Measurements from ENCODE around the gene GRAP2.

GRAP2 gene

DNA sequence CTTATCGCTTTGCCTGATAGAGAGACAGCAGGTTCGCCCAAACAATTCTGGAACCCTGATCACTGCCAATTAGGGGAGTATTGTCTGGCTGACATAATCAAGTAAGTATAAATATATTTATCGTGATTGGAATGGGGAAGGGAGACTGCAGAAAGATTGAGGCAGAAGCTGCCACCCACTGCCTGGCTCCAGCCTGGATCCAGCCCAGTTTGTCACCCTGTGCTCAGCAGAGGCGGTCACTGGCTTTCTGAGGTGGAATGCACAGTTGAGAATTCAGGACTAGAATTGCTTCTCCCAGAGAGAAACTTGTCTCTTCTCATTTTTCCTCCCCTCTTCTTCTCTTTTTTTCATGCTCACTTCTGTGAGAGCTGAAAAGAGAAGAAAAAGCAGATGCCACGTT is 25.9 kb downstream of the GRAP2 start:
- no peak overlapping the region for H3K9ac ChIP-seq (ENCODE audit: low read depth, low read length)
- WGBS = 88% methylated on average over 5 of the region's 5 CpGs
- H3K9me3 ChIP-seq (ENCODE audit: insufficient read depth, low read depth, low read length) = no peaks in the 10 kb centered on the region
- no peaks in the 10 kb centered on the region for H3K36me3 ChIP-seq (ENCODE audit: insufficient read depth, low read length)
- H3K4me3 ChIP-seq (ENCODE audit: low read length) = no peak overlapping the region
- no peak overlapping the region for H3K27ac ChIP-seq (ENCODE audit: low read depth, low read length)
- no peaks in the 10 kb centered on the region for H3K27me3 ChIP-seq (ENCODE audit: insufficient read depth, low read length)
- no peaks in the 10 kb centered on the region for H3K4me1 ChIP-seq (ENCODE audit: insufficient read depth, low read length)

DNA sequence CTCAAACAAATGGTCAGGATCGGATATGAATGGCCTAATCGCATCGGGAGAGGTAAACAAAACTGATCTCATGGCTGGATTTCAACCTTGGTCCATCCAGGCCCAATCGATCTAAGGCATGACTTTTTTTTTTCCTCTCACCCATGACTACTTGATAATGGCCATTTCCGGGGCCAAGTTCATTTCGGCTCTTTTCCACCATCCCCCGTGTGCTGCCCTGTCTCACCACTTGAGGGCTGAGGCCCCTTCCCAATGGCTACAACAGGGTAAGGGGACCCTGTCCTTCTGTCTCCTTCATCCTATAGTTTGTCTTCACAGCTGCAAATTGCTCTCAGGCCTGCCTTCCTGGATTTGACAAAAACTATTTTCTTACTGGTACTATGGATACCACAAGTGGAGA is 26.7 kb downstream of the GRAP2 start:
- no peaks in the 10 kb centered on the region for H3K27me3 ChIP-seq (ENCODE audit: insufficient read depth, low read length)

DNA sequence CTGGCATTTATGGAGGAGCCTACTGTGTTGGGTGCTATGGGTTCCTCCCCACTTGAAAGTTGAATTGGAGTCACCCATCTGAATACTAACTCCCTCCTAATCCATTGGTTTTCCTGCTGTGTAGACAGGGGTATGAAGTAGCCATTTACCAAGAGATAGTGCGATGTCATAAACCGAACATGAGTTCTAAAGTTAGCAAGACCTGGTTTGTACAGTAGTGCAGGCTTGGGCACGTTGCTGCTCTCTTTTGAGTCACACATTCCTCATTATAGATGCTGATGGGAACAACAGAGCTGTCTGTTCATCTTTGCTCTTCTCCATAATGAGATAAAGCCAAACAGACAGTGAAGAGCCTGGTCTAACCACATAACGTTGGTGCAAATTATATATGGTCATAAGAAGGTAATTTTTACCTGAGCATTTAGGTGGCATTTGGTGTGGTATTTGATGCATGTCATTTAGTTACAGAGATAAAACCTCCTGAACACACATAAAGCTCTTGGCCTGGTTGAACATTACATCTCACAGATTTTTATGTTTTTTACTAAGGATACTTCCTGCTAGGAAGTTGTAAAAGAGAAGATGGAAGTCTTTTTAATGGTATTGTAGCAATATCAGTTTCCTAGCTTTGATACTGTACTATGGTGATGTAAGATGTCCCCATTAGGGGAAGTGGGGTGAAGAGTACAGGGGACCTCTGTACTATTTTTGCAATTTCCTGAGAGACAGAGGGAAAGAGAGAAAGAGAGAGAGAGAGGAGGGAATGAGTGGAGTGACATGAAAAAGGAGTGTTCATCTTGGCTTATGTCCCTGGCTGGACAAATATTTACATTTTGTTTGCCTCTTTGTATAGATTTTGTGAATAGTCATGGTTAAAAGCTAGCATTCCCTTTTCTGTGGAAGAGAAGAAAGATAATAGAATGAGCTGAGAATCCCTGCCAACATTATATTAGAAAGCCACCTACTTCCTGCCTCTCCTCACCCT is 27.9 kb downstream of the GRAP2 start:
- 90% methylated on average over 3 of the region's 4 CpGs for WGBS
- Histone ChIP-seq H3K4me1 (ENCODE audit: insufficient read depth, low read length) (peaks cover 6% of the 10 kb centered on the region), H3K36me3 (ENCODE audit: insufficient read depth, low read length) (no peaks in the 10 kb centered on the region), H3K4me3 (ENCODE audit: low read length) (no peak overlapping the region), H3K27ac (ENCODE audit: low read depth, low read length) (no peak overlapping the region), H3K9me3 (ENCODE audit: insufficient read depth, low read depth, low read length) (no peaks in the 10 kb centered on the region), H3K27me3 (ENCODE audit: insufficient read depth, low read length) (no peaks in the 10 kb centered on the region), H3K9ac (ENCODE audit: low read depth, low read length) (no peak overlapping the region)

More for the DNA sequence above, 26.7 kb downstream of the GRAP2 start:
- no peaks in the 10 kb centered on the region for H3K36me3 ChIP-seq (ENCODE audit: insufficient read depth, low read length)
- H3K4me1 ChIP-seq (ENCODE audit: insufficient read depth, low read length) = no peaks in the 10 kb centered on the region
- H3K4me3 ChIP-seq (ENCODE audit: low read length) = no peak overlapping the region
- 71% methylated on average over 7 of the region's 7 CpGs for WGBS
- no peaks in the 10 kb centered on the region for H3K9me3 ChIP-seq (ENCODE audit: insufficient read depth, low read depth, low read length)
- no peak overlapping the region for H3K27ac ChIP-seq (ENCODE audit: low read depth, low read length)
- no peak overlapping the region for H3K9ac ChIP-seq (ENCODE audit: low read depth, low read length)

DNA sequence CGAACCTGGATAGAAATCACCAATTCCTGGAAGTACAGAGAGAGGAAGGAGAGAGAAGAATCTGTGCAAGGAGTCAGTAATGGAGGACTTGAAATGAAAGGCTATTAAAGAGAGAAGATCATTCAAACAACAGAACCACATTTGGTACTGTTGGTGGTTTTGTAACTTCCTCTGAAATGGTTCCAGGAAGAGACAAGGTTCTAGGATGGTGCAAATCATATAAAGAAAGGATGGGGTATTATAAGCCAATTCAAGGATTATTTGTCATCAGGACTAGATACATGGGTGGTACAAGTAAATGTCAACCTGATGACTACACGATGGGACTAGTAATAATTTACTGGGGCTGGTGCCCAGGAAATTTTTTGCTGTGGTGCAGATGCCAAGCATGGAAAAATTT is 30.4 kb downstream of the GRAP2 start:
- Histone ChIP-seq H3K9ac (ENCODE audit: low read depth, low read length) (no peak overlapping the region), H3K27ac (ENCODE audit: low read depth, low read length) (no peak overlapping the region), H3K9me3 (ENCODE audit: insufficient read depth, low read depth, low read length) (no peaks in the 10 kb centered on the region), H3K4me3 (ENCODE audit: low read length) (no peak overlapping the region), H3K27me3 (ENCODE audit: insufficient read depth, low read length) (no peaks in the 10 kb centered on the region), H3K36me3 (ENCODE audit: insufficient read depth, low read length) (no peaks in the 10 kb centered on the region), H3K4me1 (ENCODE audit: insufficient read depth, low read length) (peaks cover 25% of the 10 kb centered on the region)
- 91% methylated on average over 2 of the region's 2 CpGs for WGBS

DNA sequence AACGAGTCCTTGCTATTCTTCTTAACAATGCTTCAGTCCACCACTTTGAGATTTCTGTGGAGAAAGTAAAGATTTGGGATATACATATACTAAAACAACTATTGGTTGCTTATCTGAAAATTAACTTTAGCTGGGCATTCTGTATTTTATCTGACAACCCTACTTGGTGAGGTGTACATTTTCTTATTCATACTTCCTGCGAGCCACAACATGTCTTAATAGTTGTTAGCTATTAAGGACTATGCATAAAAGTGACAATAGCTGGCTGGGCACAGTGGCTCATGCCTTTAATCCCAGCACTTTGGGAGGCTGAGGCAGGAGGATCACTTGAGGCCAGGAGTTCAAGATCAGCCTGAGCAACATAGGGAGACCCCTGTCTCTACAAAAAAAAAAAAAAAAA is 31.3 kb downstream of the GRAP2 start:
- Histone ChIP-seq H3K4me1 (ENCODE audit: insufficient read depth, low read length) (peaks cover 25% of the 10 kb centered on the region), H3K27me3 (ENCODE audit: insufficient read depth, low read length) (no peaks in the 10 kb centered on the region), H3K27ac (ENCODE audit: low read depth, low read length) (no peak overlapping the region), H3K4me3 (ENCODE audit: low read length) (no peak overlapping the region), H3K36me3 (ENCODE audit: insufficient read depth, low read length) (no peaks in the 10 kb centered on the region), H3K9me3 (ENCODE audit: insufficient read depth, low read depth, low read length) (no peaks in the 10 kb centered on the region), H3K9ac (ENCODE audit: low read depth, low read length) (no peak overlapping the region)
- WGBS = 86% methylated on average over 1 of the region's 2 CpGs

DNA sequence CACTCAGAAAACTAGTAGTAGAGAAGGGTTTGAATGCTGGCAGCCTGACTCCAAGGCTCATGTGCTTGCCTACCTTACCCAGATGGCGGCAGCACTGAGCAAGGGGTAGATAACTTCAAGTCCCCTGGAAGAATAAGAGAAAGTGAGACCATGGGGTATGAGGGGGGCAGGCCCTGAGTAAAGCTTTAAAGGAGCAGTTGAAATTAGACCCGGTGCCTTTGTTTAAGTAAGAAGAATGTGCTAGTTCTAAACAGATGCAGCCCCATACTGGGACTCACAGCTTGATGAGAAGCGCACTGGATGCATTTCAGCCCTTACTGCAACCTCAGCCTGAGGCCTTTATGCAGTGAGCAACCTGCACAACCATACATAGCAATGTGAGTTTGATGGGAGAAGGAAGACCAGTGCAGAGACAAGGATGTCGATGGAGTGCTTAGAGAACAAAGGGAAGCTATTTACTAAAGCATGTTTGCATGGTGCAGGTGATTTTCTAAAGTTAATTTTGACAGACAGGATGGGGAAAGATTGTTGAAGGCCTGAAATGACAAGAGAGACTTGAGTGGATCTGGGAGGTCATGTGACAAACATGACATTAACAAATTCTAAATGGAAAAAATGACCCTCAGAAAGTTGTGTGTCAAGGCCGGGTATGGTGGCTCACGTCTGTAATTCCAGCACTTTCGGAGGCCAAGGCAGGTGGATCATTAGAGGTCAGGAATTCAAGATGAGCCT is 32.2 kb downstream of the GRAP2 start:
- H3K27me3 ChIP-seq (ENCODE audit: insufficient read depth, low read length) = no peaks in the 10 kb centered on the region
- peaks cover 25% of the 10 kb centered on the region for H3K4me1 ChIP-seq (ENCODE audit: insufficient read depth, low read length)
- WGBS = 61% methylated on average over 7 of the region's 7 CpGs
- no peak overlapping the region for H3K4me3 ChIP-seq (ENCODE audit: low read length)
- no peak overlapping the region for H3K9ac ChIP-seq (ENCODE audit: low read depth, low read length)
- H3K9me3 ChIP-seq (ENCODE audit: insufficient read depth, low read depth, low read length) = no peaks in the 10 kb centered on the region
- H3K27ac ChIP-seq (ENCODE audit: low read depth, low read length) = no peak overlapping the region; the same call in 1 of the 2 replicates
- no peaks in the 10 kb centered on the region for H3K36me3 ChIP-seq (ENCODE audit: insufficient read depth, low read length)

DNA sequence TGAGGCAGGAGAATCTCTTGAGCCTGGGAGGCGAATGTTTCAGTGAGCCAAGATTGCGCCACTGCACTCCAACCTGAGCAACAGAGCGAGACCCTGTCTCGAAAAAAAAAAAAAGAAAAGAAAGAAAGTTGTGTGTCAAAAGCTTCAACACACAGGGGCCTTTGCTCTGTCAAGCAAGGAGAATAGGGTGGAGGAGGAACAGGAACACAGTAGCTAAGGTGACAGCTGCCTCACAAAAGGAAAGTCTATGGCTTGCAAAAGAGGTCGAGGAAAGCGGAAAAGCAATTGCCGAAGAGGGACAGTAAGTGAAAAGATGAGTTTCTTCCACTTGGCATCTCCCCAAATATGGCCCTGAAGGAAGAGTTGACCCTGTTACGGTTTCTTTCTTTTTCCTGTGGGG is 32.9 kb downstream of the GRAP2 start:
- H3K4me3 ChIP-seq (ENCODE audit: low read length) = no peak overlapping the region
- H3K4me1 ChIP-seq (ENCODE audit: insufficient read depth, low read length) = peaks cover 25% of the 10 kb centered on the region
- H3K27me3 ChIP-seq (ENCODE audit: insufficient read depth, low read length) = no peaks in the 10 kb centered on the region
- WGBS = 87% methylated on average over 8 of the region's 8 CpGs
- H3K36me3 ChIP-seq (ENCODE audit: insufficient read depth, low read length) = no peaks in the 10 kb centered on the region
- no peaks in the 10 kb centered on the region for H3K9me3 ChIP-seq (ENCODE audit: insufficient read depth, low read depth, low read length)
- no peak overlapping the region for H3K9ac ChIP-seq (ENCODE audit: low read depth, low read length)
- no peak overlapping the region; the same call in 1 of the 2 replicates for H3K27ac ChIP-seq (ENCODE audit: low read depth, low read length)

DNA sequence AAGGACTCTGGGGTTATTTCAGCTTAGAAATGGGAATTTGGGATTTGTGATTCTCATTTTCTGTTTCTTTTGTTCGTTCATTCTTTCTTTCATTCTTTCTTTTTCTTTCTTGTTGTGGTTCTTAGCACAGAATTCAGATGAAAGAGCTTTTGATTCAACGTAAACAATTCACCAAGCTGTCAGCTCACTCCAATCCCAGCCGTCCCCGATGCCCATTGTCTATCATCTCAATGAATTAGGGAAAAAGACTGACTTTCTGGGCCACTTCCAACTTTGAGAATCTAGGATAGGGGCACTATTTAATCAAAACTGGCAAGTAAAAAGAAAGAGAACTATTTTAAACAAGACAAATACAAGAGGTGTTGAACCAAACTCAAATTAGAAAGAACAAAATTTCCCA is 34.2 kb downstream of the GRAP2 start:
- Histone ChIP-seq H3K27me3 (ENCODE audit: insufficient read depth, low read length) (no peaks in the 10 kb centered on the region), H3K4me3 (ENCODE audit: low read length) (no peak overlapping the region), H3K36me3 (ENCODE audit: insufficient read depth, low read length) (no peaks in the 10 kb centered on the region), H3K27ac (ENCODE audit: low read depth, low read length) (no peak overlapping the region), H3K9me3 (ENCODE audit: insufficient read depth, low read depth, low read length) (no peaks in the 10 kb centered on the region), H3K9ac (ENCODE audit: low read depth, low read length) (no peak overlapping the region), H3K4me1 (ENCODE audit: insufficient read depth, low read length) (peaks cover 26% of the 10 kb centered on the region)
- 71% methylated on average over 3 of the region's 4 CpGs for WGBS

DNA sequence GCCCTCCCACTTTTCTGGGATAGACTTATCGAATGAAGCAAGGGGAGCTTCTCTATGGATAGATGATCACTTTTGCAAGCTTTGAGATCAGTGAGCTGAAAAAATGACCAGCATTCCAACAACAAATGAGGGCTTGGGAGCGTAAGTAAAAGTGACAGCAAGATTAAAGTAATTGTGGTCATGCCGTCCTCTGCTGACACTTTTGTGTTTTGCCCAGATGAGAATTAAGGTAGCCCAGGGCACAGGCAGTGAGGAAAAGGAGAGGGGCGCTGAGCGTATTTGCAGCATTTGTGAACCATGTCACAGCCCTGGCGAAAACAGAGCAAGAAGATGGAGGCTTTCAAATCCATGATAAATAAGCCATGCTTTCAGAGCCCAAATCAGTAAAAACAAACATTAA is 34.7 kb downstream of the GRAP2 start:
- 87% methylated on average over 6 of the region's 6 CpGs for WGBS
- Histone ChIP-seq H3K9ac (ENCODE audit: low read depth, low read length) (no peak overlapping the region), H3K27ac (ENCODE audit: low read depth, low read length) (no peak overlapping the region), H3K27me3 (ENCODE audit: insufficient read depth, low read length) (no peaks in the 10 kb centered on the region), H3K9me3 (ENCODE audit: insufficient read depth, low read depth, low read length) (no peaks in the 10 kb centered on the region), H3K4me3 (ENCODE audit: low read length) (no peak overlapping the region), H3K36me3 (ENCODE audit: insufficient read depth, low read length) (no peaks in the 10 kb centered on the region), H3K4me1 (ENCODE audit: insufficient read depth, low read length) (peaks cover 31% of the 10 kb centered on the region)

DNA sequence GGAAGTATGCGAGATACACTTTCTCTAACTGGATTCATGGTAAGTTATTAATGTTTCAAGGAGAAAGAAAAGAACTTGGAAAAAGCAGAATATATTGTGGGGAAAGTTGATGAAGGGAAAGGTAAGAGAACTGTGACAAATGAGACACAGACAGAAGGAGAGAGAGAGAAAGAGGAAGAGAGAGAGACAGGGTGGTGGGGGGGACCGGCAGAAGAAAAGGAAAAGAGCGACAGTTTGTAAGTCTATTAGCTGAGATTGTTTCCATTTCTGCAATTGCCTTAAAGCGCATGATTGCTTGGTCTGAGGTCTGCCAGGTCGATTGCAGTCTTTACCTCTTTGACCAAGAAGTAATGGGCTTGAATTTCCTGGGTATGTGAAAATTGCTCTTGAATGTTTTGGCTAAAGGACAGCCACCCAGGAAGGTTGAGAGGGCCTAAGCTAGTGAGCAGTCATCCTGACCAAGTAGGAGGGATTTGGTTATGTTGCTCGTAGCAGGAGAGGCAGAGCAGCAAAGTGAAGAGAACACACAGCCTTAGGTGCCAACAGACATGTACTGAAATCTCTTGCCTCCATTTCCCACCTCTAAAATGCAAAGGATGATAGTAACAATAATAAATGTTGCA is 35.8 kb downstream of the GRAP2 start:
- peaks cover 42% of the 10 kb centered on the region for H3K4me1 ChIP-seq (ENCODE audit: insufficient read depth, low read length)
- H3K9ac ChIP-seq (ENCODE audit: low read depth, low read length) = no peak overlapping the region
- no peak overlapping the region for H3K27ac ChIP-seq (ENCODE audit: low read depth, low read length)
- WGBS = 79% methylated on average over 6 of the region's 6 CpGs
- H3K36me3 ChIP-seq (ENCODE audit: insufficient read depth, low read length) = no peaks in the 10 kb centered on the region
- no peaks in the 10 kb centered on the region for H3K9me3 ChIP-seq (ENCODE audit: insufficient read depth, low read depth, low read length)
- no peak overlapping the region for H3K4me3 ChIP-seq (ENCODE audit: low read length)
- H3K27me3 ChIP-seq (ENCODE audit: insufficient read depth, low read length) = no peaks in the 10 kb centered on the region

DNA sequence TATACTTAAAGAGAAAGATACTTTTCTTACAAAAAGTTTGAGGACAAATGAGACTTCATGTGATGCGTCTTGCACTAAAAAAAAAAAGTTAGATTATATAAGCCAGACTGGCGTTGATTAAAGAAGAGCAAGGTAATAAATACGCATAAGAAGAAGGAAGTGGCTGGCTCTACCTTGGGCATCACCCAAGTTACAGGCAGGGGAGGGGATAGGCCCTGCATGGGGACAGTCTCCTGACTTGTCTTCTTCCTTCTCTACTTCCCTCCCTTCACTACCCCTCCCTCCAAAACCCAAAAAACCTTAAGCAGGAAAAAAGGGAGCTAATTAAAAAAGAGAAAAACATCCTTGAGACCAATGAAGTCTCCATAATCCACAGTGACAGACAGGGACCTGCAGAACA is 37.0 kb downstream of the GRAP2 start:
- H3K27ac ChIP-seq (ENCODE audit: low read depth, low read length) = no peak overlapping the region
- WGBS = 97% methylated on average over 3 of the region's 3 CpGs
- no peaks in the 10 kb centered on the region for H3K27me3 ChIP-seq (ENCODE audit: insufficient read depth, low read length)
- no peak overlapping the region for H3K9ac ChIP-seq (ENCODE audit: low read depth, low read length)
- peaks cover 50% of the 10 kb centered on the region for H3K4me1 ChIP-seq (ENCODE audit: insufficient read depth, low read length)
- H3K9me3 ChIP-seq (ENCODE audit: insufficient read depth, low read depth, low read length) = no peaks in the 10 kb centered on the region
- H3K36me3 ChIP-seq (ENCODE audit: insufficient read depth, low read length) = no peaks in the 10 kb centered on the region
- no peak overlapping the region for H3K4me3 ChIP-seq (ENCODE audit: low read length)
